Measurements from ENCODE around the gene ZNF536.
"Not testable (repeated sequence)": the region's sequence is repeated elsewhere in the genome, so short reads cannot be mapped to it uniquely, and the experiment has no call there.

Gene ZNF536

DNA sequence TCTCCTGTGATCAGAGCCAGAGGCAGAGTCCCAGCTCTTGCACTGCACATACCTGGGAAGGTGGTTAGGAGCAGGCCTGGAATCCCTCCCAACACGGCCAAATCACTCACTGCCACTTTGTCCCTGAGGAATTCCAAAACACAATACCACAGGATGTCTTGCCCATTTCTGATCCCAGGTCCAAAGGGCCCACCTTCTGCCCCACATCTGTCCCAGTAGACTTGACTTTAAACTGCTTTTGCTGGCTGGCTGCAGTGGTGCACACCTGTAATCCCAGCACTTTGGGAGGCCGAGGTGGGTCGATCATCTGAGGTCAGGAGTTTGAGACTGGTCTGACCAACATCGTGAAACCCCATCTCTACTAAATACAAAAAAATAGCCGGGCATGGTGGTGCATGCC, 18.9 kb downstream of the ZNF536 start:
- ChIA-PET CTCF (interaction anchor here (1.7 kb wide), 1 partner anchor 9 kb away, joined by 6 read pairs; no protein-coding TSS in a partner anchor), POLR2A (no interaction called here)
- no peak for DNase-seq (ENCODE audit: extremely low spot score)
- TF ChIP-seq, protein P1, sequence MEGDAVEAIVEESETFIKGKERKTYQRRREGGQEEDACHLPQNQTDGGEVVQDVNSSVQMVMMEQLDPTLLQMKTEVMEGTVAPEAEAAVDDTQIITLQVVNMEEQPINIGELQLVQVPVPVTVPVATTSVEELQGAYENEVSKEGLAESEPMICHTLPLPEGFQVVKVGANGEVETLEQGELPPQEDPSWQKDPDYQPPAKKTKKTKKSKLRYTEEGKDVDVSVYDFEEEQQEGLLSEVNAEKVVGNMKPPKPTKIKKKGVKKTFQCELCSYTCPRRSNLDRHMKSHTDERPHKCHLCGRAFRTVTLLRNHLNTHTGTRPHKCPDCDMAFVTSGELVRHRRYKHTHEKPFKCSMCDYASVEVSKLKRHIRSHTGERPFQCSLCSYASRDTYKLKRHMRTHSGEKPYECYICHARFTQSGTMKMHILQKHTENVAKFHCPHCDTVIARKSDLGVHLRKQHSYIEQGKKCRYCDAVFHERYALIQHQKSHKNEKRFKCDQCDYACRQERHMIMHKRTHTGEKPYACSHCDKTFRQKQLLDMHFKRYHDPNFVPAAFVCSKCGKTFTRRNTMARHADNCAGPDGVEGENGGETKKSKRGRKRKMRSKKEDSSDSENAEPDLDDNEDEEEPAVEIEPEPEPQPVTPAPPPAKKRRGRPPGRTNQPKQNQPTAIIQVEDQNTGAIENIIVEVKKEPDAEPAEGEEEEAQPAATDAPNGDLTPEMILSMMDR (IDR thresholded peaks at IDR 0.05; ENCODE audit: control extremely low read depth, extremely low read depth, low read depth, missing control alignments) = no peak

- CTCF ChIA-PET = interaction anchor here (0.6 kb wide), 1 partner anchor 20 kb away, joined by 3 read pairs; the partner anchor contains the start of gene ZNF536
- DNase-seq (ENCODE audit: extremely low spot score) = no peak
- TF ChIP-seq, protein P1 (IDR thresholded peaks at IDR 0.05; ENCODE audit: control extremely low read depth, extremely low read depth, low read depth, missing control alignments) = no peak
- POLR2A ChIA-PET = no interaction called here
Measured at GRCh38 chr19:30391554-30392551, 19.7 kb downstream of the ZNF536 start.

DNA sequence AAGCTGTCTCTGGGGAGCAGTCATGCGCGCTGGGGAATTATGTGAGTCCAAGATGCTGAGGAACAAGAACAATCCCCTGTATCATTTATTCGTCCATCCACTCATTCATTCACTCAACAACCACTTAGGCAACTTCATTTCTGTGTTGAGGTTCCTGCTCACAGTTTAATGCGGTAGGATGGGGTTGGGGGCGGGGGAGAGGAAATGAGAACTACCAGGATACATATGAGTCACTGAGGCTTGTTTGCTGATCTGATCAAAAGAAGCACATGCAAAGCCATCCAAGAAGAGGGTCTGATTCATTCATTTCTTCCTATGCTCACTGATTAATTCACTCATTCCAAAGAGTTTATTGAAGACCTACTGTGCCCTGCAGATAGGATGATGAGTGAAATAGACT, 20.9 kb downstream of the ZNF536 start:
- ChIA-PET POLR2A (no interaction called here), CTCF (no interaction called here)
- no peak for DNase-seq (ENCODE audit: extremely low spot score)
- TF ChIP-seq, protein P1 (IDR thresholded peaks at IDR 0.05; ENCODE audit: control extremely low read depth, extremely low read depth, low read depth, missing control alignments) = no peak

DNA sequence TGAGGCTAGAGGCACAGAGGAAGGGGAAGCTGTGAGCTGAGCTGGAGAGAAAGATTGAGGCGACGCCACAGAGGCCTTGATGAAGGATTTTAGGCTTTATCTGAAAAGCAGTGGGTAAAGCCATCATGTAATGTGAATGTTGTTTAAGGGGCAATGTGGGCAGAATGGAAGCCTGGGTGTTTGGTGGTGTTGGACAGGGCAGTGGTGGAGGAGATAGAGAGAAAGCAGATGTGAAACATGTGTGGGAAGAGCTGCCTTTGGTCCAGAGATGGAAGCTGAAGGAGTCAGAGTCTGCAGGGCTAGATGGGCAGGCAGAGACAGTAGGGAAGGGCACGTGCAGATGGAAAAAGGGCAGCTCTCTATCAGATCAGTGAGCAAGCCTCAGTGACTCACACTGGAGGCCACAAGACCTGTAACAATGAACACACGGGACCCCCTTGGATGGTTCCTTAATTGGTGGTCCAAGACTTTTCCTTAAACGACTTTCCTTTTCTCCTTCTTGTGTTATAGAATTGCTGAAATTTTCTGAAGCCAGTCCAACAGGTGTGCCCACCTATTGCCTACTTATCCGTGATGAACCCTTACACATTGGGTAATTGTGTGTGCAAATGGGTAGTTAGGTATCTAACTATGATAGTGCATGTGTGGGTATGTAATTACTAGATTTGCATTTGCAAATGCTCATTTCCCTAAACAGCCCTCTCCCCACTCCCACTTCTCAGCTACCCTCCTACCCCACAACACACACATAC, 21.7 kb downstream of the ZNF536 start:
- TF ChIP-seq, protein P1 (IDR thresholded peaks at IDR 0.05; ENCODE audit: control extremely low read depth, extremely low read depth, low read depth, missing control alignments) = no peak
- POLR2A ChIA-PET = no interaction called here

DNA sequence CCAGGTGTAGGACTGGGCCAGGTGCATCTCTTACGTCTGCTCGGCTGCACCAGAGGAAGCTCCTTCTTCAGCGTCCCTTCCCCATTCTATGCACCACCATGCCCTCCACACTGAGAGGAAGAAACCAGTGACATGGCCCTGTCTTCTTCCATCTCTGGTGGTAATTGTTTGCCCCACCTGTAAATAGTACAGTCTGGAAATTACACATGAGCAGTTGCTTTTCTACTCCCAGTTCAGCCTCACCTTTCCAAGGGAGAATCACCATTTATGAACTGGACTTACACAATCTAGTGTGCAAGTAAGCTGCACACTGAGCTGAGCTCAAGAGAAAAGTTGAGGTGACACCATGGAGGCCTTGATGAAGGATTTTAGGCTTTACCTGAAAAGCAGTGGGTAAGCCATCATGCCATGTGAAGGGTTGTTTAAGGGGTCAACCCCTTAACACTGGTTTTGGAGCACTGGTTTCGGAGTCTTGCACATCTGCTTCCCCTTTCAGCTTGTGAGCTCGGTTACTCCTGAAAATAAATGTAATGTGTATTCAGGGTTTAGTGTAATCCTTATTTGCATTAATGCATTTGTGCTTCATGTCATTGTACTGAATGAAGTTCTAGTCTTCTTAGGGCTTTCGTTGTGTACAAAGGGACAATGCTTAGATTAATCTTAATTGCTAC, 22.4 kb downstream of the ZNF536 start:
- ChIA-PET CTCF (no interaction called here), POLR2A (no interaction called here)
- TF ChIP-seq, protein P1 (IDR thresholded peaks at IDR 0.05; ENCODE audit: control extremely low read depth, extremely low read depth, low read depth, missing control alignments) = no peak
- no peak for DNase-seq (ENCODE audit: extremely low spot score)

More for the DNA sequence above, 21.7 kb downstream of the ZNF536 start:
- DNase-seq (ENCODE audit: extremely low spot score) = no peak
- CTCF ChIA-PET = no interaction called here

DNA sequence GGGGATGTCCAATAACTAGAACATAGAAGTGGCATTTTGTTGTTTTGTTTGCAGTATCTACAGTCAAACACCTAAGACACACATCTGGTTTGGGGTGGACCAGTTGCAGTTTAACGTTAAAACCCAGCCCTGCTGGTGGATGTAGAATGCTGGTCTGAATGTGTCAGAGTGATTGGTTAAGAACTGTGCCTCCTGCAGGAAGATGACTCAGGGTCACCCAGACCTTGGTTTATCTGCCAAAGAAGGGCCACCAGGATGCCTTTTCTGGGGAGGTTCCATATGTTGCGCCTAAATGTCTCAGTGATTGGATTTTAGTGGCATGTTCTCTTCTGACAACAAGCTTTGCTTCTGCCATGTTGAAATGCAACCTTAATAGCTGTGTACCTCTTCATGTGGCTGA, 23.1 kb downstream of the ZNF536 start:
- CTCF ChIA-PET = no interaction called here
- POLR2A ChIA-PET = no interaction called here
- TF ChIP-seq, protein P1 (IDR thresholded peaks at IDR 0.05; ENCODE audit: control extremely low read depth, extremely low read depth, low read depth, missing control alignments) = no peak
- no peak for DNase-seq (ENCODE audit: extremely low spot score)

DNA sequence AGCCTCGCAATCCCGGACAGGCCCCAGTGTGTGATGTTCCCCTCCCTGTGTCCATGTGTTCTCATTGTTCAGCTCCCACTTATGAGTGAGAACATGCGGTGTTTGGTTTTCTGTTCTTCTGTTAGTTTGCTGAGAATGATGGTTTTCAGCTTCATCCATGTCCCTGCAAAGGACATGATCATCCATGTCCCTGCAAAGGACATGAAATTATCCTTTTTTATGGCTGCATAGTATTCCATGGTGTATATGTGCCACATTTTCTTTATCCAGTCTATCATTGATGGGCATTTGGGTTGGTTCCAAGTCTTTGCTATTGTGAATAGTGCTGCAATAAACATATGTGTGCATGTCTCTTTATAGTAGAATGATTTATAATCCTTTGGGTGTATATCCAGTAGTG, 26.4 kb downstream of the ZNF536 start:
- DNase-seq (ENCODE audit: extremely low spot score); CTCF ChIA-PET; POLR2A ChIA-PET: not testable (repeated sequence)
